K562 (cell line): Measurements from ENCODE around the gene SERBP1. TPM values are rescaled to one million over a fixed set of nuclear protein-coding genes. Genes with fewer than 3 reads are reported as not detected.

Experiments used
- ATAC-seq: fragments of 200-7000 bp; cut with Tn5 transposase; 3 replicates; pipeline ENCODE4 v1.9.1; 2020; ENCODE audit warnings: moderate library complexity
- BruUV-seq: library from RNA; stranded (reverse); fragments of 400-500 nt; replicated peaks from 2 replicates; lab custom pipeline; 2021; lab: Mats Ljungman, UMichigan
- CTCF ChIA-PET: fragments of 300-600 bp; formaldehyde crosslinking; extraction: SDS; loops from one replicate; lab custom pipeline; 2021; ENCODE audit warnings: low intra/inter-chr PET ratio; lab: Yijun Ruan, JAX
- POLR2A ChIA-PET: fragments of 300-600, 350-650 bp; sonication (Branson Sonifier 250); formaldehyde crosslinking; extraction: SDS; loops from one replicate; lab custom pipeline; 2021; ENCODE audit warnings: antibody characterized with exemption, inconsistent platforms; lab: Yijun Ruan, JAX
- DNase-seq, 4 experiments: peaks; one replicate each; pipeline versions ENCODE4 v3.0.0 to v3.0.0-alpha.2; 2011 to 2018; ENCODE audit warnings: low spot score in 3 of 4, mixed read lengths in 3 of 4; ENCODE audit errors: extremely low read depth in 1 of 4
- FAIRE-seq: peaks from 2 replicates; lab custom pipeline; 2011; peaks lifted over from hg19 to GRCh38; lab: Jason Lieb, UNC
- H2AFZ ChIP-seq: 2 replicates; pipeline ENCODE4 v1.6.0; 2011; ENCODE audit warnings: low read depth, low read length, control low read depth, inconsistent platforms
- H3K27ac ChIP-seq: fragments of 200-600 bp; 3 replicates; pipeline ENCODE4 v1.8.0; 2011; ENCODE audit warnings: low read depth, mild to moderate bottlenecking, control low read depth, inconsistent platforms, low read length, moderate library complexity, mixed read lengths; ENCODE audit errors: extremely low read depth
- H3K27me3 ChIP-seq, 2 experiments: fragments of 300-600 bp in 1 of 2; 2 replicates in 1 of 2; 3 replicates in 1 of 2; pipeline versions ENCODE4 v1.6.0 to v1.8.0; 2011; ENCODE audit warnings: inconsistent platforms in 2 of 2, low read length in 2 of 2, mild to moderate bottlenecking in 1 of 2, mixed read lengths in 1 of 2, moderate library complexity in 1 of 2; ENCODE audit not compliant: control insufficient read depth in 2 of 2, insufficient read depth in 2 of 2
- H3K36me3 ChIP-seq: fragments of 300-600 bp; 3 replicates; pipeline ENCODE4 v1.8.0; 2011; ENCODE audit warnings: mild to moderate bottlenecking, low read length, inconsistent platforms; ENCODE audit not compliant: control insufficient read depth, insufficient read depth
- H3K4me1 ChIP-seq, 2 experiments: fragments of 200-600 bp in 1 of 2; replicated peaks in 1 of 2; 2 replicates in 1 of 2; 3 replicates in 1 of 2; pipeline versions ENCODE4 v1.5.1 to v1.8.0; 2011; ENCODE audit warnings: inconsistent platforms in 2 of 2, low read length in 2 of 2, mild to moderate bottlenecking in 1 of 2, mixed read lengths in 1 of 2, moderate library complexity in 1 of 2; ENCODE audit not compliant: control insufficient read depth in 2 of 2, insufficient read depth in 2 of 2
- H3K4me2 ChIP-seq: 2 replicates; pipeline ENCODE4 v1.6.1; 2011; ENCODE audit warnings: low read length, control low read depth, inconsistent platforms, mixed read lengths; ENCODE audit not compliant: insufficient read depth
- H3K4me3 ChIP-seq: fragments of 200-600 bp; sonication (generic), shearing (Covaris generic); 2 replicates; pipeline ENCODE4 v1.5.1; 2016; ENCODE audit warnings: control low read depth, inconsistent platforms
- H3K79me2 ChIP-seq: fragments of 200-600 bp; 3 replicates; pipeline ENCODE4 v1.8.0; 2011; ENCODE audit warnings: low read length, inconsistent platforms; ENCODE audit not compliant: control insufficient read depth, insufficient read depth
- H3K9ac ChIP-seq, 2 experiments: 2 replicates each; pipeline versions ENCODE4 v1.6.0 to v1.6.1; 2011; ENCODE audit warnings: low read depth in 2 of 2, low read length in 2 of 2, control low read depth in 1 of 2, inconsistent platforms in 1 of 2, mild to moderate bottlenecking in 1 of 2, mixed read lengths in 1 of 2; ENCODE audit not compliant: insufficient read depth in 1 of 2
- H3K9me1 ChIP-seq: one replicate; pipeline ENCODE4 v1.6.0; 2011; ENCODE audit warnings: inconsistent platforms, mild to moderate bottlenecking, low read length, moderate library complexity; ENCODE audit not compliant: control insufficient read depth, insufficient read depth
- H3K9me3 ChIP-seq: replicated peaks from 2 replicates; pipeline ENCODE4 v1.5.1; 2011; ENCODE audit warnings: low read depth, low read length, inconsistent platforms; ENCODE audit not compliant: control insufficient read depth, insufficient read depth
- H4K20me1 ChIP-seq: replicated peaks from 2 replicates; pipeline ENCODE4 v1.6.1; 2011; ENCODE audit warnings: low read length, inconsistent platforms, mixed read lengths; ENCODE audit not compliant: control insufficient read depth, insufficient read depth
- MEIS2 ChIP-seq: fragments of 450-650 bp; IDR thresholded peaks from 2 replicates; pipeline ENCODE4 v1.6.1; 2014; ENCODE audit warnings: mild to moderate bottlenecking; ENCODE audit not compliant: partially characterized antibody
- SMARCA4 ChIP-seq: fragments of 450-650 bp; IDR thresholded peaks from 2 replicates; pipeline ENCODE4 v1.6.1; 2016
- SMARCA5 ChIP-seq: fragments of 450-650 bp; IDR thresholded peaks from 2 replicates; pipeline ENCODE4 v1.6.1; 2016
- ZNF282 ChIP-seq: sonication (generic); formaldehyde crosslinking; IDR thresholded peaks from 2 replicates; pipeline ENCODE4 v1.8.1; 2023; ENCODE audit warnings: missing genetic modification reagents
- WGBS: fragments of 100-300 bp; shearing (Covaris generic); methylation state at CpG from one replicate; pipeline ENCODE4 v1.1.6; 2016; ENCODE audit warnings: low coverage, mixed read lengths; ENCODE audit not compliant: insufficient coverage; ENCODE audit errors: missing lambda C conversion rate; 5-methylcytosine and 5-hydroxymethylcytosine counted together
- in situ Hi-C: fragments of 300-500 bp; cut with MboI; formaldehyde crosslinking; loops from 4 replicates; pipeline ENCODE4 v1.15.0; 2018; ENCODE audit warnings: inconsistent platforms, mixed read lengths
- intact Hi-C: fragments of 100-400 bp; cut with micrococcal nuclease; formaldehyde crosslinking; loops from 2 replicates; pipeline ENCODE4 v1.14.2; 2022
- polyA plus RNA-seq, 8 experiments: library from polyadenylated mRNA; depleted of rRNA in 4 of 8; stranded (reverse) in 5 of 8; unstranded in 3 of 8; fragments of >200 nt; fragmentation: Nextera tagmentation in 2 of 8; fragmentation: Illumina TruSeq in 1 of 8; extraction: Ambion mirVana in 2 of 8; extraction: Trizol in 1 of 8; gene quantifications; 2 replicates each; pipeline versions ENCODE4 v1.2.1 to v1.2.3, GENCODE V29; 2011 to 2014; ENCODE audit warnings: inconsistent platforms in 1 of 8, missing spikeins in 1 of 8
- total RNA-seq, 7 experiments: library from RNA; depleted of rRNA in 6 of 7; stranded (reverse); fragments of >200 nt in 6 of 7; fragmentation: Illumina TruSeq in 2 of 7; extraction: Trizol in 2 of 7; gene quantifications; 2 replicates each; pipeline versions ENCODE4 v1.2.1 to v1.2.3, GENCODE V29; 2011 to 2021; ENCODE audit warnings: low replicate concordance in 1 of 7
- TF ChIP-seq, protein P1 (sequence below), 2 experiments: fragments of 450-650 bp; IDR thresholded peaks; 2 replicates each; pipeline ENCODE4 v1.6.1; 2016; ENCODE audit warnings: mild to moderate bottlenecking in 2 of 2, borderline replicate concordance in 1 of 2, low read depth in 1 of 2, moderate library complexity in 1 of 2
- TF ChIP-seq, protein P2 (sequence below): fragments of 450-650 bp; IDR thresholded peaks from 2 replicates; pipeline ENCODE4 v1.6.1; 2018; ENCODE audit not compliant: partially characterized antibody

Gene SERBP1
- total and polyA plus RNA-seq, 9 of the 15 experiments (the other 6 are each of a cell fraction or from before 2014, with no cell fraction given), result 79.9 to 761 (median 464) TPM

GRCh38 chr1:67431869-67432578 is 1.8 kb upstream of the SERBP1 start:
- 5% methylated on average over 8 of the region's 8 CpGs for WGBS
- Histone ChIP-seq H4K20me1 (peaks cover 27% of the 10 kb centered on the region), H3K4me2 (peak overlapping the region; percentile 95), H3K9me3 (no peaks in the 10 kb centered on the region; the same call in 1 of the 2 replicates), H3K9ac (peak overlapping the region; percentile 77 to 97; a peak in 3 of 4 replicates), H3K36me3 (peaks cover 28% of the 10 kb centered on the region), H3K79me2 (peaks cover 56% of the 10 kb centered on the region), H3K4me1 (peaks cover 14 to 19% of the 10 kb centered on the region in 2 experiments; a peak in 4 of 5 replicates), H3K4me3 (peak overlapping the region; percentile 96), H3K27me3 (no peaks in the 10 kb centered on the region), H3K27ac (peak overlapping the region; percentile 98), H3K9me1 (no peaks in the 10 kb centered on the region), H2AFZ (peak overlapping the region; percentile 94)
- DNase-seq (peak; percentile 27 to 58 (median 38)), FAIRE-seq (peak; percentile 32), ATAC-seq (peak; percentile 15)
- intact Hi-C loops (loop anchor here (2.0 to 10.0 kb wide), 4 partner anchors 47 to 505 kb away; partner anchors contain the start of gene GADD45A), in situ Hi-C loops (no loop called here)
- CTCF ChIA-PET, result interaction anchor here (0.9 kb wide), 1 partner anchor 85 kb away, joined by 3 read pairs; no protein-coding TSS in a partner anchor
- POLR2A ChIA-PET, result interaction anchor here (0.9 to 3.9 kb wide), 10 partner anchors 10 to 224 kb away, joined by 3 to 16 read pairs (median 3); no protein-coding TSS in a partner anchor
- no TSS peak for BruUV-seq
- 0 out of 2 replicates have a peak, but pooled peaks have one; percentile 55 for TF ChIP-seq SMARCA5
- TF ChIP-seq, protein P1, sequence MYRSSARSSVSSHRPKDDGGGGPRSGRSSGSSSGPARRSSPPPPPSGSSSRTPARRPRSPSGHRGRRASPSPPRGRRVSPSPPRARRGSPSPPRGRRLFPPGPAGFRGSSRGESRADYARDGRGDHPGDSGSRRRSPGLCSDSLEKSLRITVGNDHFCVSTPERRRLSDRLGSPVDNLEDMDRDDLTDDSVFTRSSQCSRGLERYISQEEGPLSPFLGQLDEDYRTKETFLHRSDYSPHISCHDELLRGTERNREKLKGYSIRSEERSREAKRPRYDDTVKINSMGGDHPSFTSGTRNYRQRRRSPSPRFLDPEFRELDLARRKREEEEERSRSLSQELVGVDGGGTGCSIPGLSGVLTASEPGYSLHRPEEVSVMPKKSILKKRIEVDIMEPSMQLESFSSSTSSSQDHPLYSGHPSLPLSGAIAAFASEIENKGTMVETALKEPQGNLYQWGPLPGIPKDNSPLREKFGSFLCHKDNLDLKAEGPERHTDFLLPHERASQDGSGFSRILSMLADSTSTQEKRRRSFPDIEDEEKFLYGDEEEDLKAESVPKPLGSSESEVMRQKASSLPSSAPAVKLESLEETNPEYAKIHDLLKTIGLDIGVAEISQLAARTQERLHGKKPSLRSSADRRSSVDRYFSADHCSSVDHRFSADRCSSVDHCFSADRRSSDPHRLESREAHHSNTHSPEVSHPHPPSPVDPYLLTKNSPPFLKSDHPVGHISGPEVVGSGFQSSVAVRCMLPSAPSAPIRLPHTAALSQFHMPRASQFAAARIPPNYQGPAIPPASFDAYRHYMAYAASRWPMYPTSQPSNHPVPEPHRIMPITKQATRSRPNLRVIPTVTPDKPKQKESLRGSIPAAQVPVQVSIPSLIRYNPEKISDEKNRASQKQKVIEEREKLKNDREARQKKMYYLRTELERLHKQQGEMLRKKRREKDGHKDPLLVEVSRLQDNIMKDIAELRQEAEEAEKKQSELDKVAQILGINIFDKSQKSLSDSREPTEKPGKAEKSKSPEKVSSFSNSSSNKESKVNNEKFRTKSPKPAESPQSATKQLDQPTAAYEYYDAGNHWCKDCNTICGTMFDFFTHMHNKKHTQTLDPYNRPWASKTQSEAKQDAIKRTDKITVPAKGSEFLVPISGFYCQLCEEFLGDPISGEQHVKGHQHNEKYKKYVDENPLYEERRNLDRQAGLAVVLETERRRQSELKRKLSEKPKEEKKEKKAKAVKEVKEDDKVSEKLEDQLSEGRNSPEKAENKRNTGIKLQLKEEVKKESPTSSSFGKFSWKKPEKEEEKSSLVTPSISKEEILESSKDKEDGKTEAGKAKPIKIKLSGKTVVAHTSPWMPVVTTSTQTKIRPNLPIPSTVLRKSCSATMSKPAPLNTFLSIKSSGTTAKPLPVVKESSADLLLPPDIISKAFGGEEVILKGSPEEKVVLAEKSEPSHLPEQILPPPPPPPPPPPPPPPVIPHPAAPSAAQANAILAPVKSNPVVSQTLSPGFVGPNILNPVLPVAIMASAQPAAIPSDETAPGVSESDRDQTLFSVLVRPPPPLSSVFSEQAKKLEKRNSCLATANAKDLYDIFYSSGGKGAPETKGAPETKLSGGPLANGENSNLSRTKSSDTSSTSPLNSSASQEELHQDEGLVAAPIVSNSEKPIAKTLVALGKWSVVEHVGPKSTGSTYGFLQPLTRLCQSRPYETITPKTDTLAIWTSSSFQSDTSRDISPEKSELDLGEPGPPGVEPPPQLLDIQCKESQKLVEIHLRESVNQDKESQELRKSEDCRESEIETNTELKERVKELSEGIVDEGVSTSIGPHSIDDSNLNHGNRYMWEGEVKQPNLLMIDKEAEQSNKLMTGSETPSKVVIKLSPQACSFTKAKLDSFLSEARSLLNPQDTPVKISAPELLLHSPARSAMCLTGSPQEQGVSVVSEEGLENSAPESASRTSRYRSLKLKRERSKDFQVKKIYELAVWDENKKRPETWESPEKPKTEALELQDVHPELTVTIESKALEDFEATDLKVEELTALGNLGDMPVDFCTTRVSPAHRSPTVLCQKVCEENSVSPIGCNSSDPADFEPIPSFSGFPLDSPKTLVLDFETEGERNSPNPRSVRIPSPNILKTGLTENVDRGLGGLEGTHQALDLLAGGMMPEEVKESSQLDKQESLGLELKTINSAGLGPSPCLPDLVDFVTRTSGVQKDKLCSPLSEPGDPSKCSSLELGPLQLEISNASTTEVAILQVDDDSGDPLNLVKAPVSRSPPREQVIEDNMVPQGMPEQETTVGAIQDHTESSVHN (IDR thresholded peaks at IDR 0.05; ENCODE audit: borderline replicate concordance in 1 of 2, low read depth in 1 of 2), result 0 out of 4 replicates have a peak, but pooled peaks of 1 of the 2 experiments have one; percentile 24
- peak; percentile 2 for TF ChIP-seq MEIS2
- TF ChIP-seq, protein P2, sequence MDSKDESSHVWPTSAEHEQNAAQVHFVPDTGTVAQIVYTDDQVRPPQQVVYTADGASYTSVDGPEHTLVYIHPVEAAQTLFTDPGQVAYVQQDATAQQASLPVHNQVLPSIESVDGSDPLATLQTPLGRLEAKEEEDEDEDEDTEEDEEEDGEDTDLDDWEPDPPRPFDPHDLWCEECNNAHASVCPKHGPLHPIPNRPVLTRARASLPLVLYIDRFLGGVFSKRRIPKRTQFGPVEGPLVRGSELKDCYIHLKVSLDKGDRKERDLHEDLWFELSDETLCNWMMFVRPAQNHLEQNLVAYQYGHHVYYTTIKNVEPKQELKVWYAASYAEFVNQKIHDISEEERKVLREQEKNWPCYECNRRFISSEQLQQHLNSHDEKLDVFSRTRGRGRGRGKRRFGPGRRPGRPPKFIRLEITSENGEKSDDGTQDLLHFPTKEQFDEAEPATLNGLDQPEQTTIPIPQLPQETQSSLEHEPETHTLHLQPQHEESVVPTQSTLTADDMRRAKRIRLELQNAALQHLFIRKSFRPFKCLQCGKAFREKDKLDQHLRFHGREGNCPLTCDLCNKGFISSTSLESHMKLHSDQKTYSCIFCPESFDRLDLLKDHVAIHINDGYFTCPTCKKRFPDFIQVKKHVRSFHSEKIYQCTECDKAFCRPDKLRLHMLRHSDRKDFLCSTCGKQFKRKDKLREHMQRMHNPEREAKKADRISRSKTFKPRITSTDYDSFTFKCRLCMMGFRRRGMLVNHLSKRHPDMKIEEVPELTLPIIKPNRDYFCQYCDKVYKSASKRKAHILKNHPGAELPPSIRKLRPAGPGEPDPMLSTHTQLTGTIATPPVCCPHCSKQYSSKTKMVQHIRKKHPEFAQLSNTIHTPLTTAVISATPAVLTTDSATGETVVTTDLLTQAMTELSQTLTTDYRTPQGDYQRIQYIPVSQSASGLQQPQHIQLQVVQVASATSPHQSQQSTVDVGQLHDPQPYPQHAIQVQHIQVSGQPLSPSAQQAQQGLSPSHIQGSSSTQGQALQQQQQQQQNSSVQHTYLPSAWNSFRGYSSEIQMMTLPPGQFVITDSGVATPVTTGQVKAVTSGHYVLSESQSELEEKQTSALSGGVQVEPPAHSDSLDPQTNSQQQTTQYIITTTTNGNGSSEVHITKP, result peak; percentile 73
- no peak for TF ChIP-seq ZNF282 (CRISPR knock-in tag)
- TF ChIP-seq SMARCA4, result peak; percentile 43; the same call in 1 of the 2 replicates
